ENCODE data around the gene CCR2.
"Not testable (repeated sequence)": the region's sequence is repeated elsewhere in the genome, so short reads cannot be mapped to it uniquely, and the experiment has no call there.

Gene CCR2

DNA sequence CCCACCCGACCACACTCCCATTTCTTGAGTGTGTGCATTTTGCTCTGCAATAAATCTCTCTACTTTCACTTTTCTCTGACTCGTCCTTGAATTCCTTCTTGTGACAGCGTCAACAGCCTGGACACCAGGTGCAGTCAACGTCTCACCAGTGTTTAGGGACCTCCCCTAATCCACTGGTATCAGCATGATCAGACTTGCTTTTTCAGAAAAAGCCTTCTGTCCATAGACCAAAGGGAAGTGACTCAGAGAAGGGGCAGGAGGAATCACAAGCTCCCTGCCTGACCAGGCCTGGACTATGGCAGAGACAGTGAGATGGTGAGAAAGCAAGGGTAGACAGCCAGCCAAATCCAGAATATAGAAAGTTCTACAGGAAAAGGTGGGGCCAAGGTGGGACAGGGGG, 32.3 kb downstream of the CCR2 start:
- Histone ChIP-seq H3K36me3 (ENCODE audit: control insufficient read depth in 2 of 2, insufficient read depth in 1 of 2, low read length in 2 of 2) (no peaks in the 10 kb centered on the region), H3K4me1 (ENCODE audit: control insufficient read depth, insufficient read depth, low read length) (no peaks in the 10 kb centered on the region), H3K27ac (ENCODE audit: extremely low read depth, low read depth, low read length) (no peak overlapping the region), H3K4me3 (ENCODE audit: low read depth, low read length) (no peak overlapping the region), H3K9me3 (ENCODE audit: control insufficient read depth, insufficient read depth, low read depth, low read length) (no peaks in the 10 kb centered on the region)
- no peak for TF ChIP-seq SALL2 (tag by site-specific recombination; IDR thresholded peaks at IDR 0.05; ENCODE audit: borderline replicate concordance)
- TF ChIP-seq ZNF837 (tag by site-specific recombination; IDR thresholded peaks at IDR 0.05) = no peak
- TF ChIP-seq ZNF791 (tag by site-specific recombination; IDR thresholded peaks at IDR 0.05) = no peak
- no peak for TF ChIP-seq ZNF621 (tag by site-specific recombination; IDR thresholded peaks at IDR 0.05)
- TF ChIP-seq ZNF23 (tag by site-specific recombination; IDR thresholded peaks at IDR 0.05; ENCODE audit: borderline replicate concordance) = no peak
- TF ChIP-seq ZFP69B (tag by site-specific recombination; IDR thresholded peaks at IDR 0.05) = no peak
- TF ChIP-seq KLF10 (tag by site-specific recombination; IDR thresholded peaks at IDR 0.05) = no peak
- TF ChIP-seq, protein P1, sequence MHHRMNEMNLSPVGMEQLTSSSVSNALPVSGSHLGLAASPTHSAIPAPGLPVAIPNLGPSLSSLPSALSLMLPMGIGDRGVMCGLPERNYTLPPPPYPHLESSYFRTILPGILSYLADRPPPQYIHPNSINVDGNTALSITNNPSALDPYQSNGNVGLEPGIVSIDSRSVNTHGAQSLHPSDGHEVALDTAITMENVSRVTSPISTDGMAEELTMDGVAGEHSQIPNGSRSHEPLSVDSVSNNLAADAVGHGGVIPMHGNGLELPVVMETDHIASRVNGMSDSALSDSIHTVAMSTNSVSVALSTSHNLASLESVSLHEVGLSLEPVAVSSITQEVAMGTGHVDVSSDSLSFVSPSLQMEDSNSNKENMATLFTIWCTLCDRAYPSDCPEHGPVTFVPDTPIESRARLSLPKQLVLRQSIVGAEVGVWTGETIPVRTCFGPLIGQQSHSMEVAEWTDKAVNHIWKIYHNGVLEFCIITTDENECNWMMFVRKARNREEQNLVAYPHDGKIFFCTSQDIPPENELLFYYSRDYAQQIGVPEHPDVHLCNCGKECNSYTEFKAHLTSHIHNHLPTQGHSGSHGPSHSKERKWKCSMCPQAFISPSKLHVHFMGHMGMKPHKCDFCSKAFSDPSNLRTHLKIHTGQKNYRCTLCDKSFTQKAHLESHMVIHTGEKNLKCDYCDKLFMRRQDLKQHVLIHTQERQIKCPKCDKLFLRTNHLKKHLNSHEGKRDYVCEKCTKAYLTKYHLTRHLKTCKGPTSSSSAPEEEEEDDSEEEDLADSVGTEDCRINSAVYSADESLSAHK (tag by site-specific recombination; IDR thresholded peaks at IDR 0.05) = no peak
- no peak for TF ChIP-seq ZBTB7A (tag by site-specific recombination; IDR thresholded peaks at IDR 0.05; ENCODE audit: low read depth)
- TF ChIP-seq SETDB1 (IDR thresholded peaks at IDR 0.05; ENCODE audit: insufficient read length, low read length) = no peak
- TF ChIP-seq ZNF169 (tag by site-specific recombination; IDR thresholded peaks at IDR 0.05) = no peak
- TF ChIP-seq, protein P2, sequence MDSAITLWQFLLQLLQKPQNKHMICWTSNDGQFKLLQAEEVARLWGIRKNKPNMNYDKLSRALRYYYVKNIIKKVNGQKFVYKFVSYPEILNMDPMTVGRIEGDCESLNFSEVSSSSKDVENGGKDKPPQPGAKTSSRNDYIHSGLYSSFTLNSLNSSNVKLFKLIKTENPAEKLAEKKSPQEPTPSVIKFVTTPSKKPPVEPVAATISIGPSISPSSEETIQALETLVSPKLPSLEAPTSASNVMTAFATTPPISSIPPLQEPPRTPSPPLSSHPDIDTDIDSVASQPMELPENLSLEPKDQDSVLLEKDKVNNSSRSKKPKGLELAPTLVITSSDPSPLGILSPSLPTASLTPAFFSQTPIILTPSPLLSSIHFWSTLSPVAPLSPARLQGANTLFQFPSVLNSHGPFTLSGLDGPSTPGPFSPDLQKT (IDR thresholded peaks at IDR 0.05; ENCODE audit: borderline replicate concordance, low read depth, low read length) = no peak
- TF ChIP-seq, protein P3, sequence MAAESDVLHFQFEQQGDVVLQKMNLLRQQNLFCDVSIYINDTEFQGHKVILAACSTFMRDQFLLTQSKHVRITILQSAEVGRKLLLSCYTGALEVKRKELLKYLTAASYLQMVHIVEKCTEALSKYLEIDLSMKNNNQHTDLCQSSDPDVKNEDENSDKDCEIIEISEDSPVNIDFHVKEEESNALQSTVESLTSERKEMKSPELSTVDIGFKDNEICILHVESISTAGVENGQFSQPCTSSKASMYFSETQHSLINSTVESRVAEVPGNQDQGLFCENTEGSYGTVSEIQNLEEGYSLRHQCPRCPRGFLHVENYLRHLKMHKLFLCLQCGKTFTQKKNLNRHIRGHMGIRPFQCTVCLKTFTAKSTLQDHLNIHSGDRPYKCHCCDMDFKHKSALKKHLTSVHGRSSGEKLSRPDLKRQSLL (tag by site-specific recombination; IDR thresholded peaks at IDR 0.05) = no peak
- no peak for TF ChIP-seq ZIC2 (tag by site-specific recombination; IDR thresholded peaks at IDR 0.05)
- no peak for TF ChIP-seq ZNF792 (tag by site-specific recombination; IDR thresholded peaks at IDR 0.05)
- no peak for TF ChIP-seq ZFP37 (tag by site-specific recombination; IDR thresholded peaks at IDR 0.05)
- no peak for TF ChIP-seq ZNF670 (tag by site-specific recombination; IDR thresholded peaks at IDR 0.05; ENCODE audit: low read depth)
- TF ChIP-seq ZNF585B (tag by site-specific recombination; IDR thresholded peaks at IDR 0.05) = no peak
- no peak for TF ChIP-seq ZNF211 (tag by site-specific recombination; IDR thresholded peaks at IDR 0.05; ENCODE audit: low read depth)
- CTCF ChIA-PET = interaction anchor here (0.6 kb wide), 2 partner anchors 10 to 12 kb away, joined by 3 to 4 read pairs; no protein-coding TSS in a partner anchor
- POLR2A ChIA-PET = no interaction called here

DNA sequence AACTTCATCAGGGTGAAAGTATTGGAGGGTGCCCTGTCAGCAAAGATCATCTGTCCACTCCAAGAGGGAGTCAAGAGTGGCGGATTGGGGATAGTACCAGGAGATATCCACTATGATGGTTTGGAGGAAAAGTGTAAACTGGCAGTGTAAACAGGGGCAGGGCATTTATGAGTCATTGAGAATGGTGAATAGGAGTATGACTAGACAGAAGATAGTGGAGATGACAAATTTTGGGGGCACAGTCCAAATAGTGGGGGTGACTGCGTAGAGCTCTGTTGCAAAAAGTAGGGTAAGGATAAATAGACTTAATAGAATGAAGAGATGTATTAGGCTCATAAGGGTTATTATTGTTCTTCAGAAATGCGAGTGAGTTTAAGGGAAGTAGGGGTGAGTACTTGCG, 34.9 kb downstream of the CCR2 start:
- H3K4me3 ChIP-seq (ENCODE audit: low read depth, low read length); H3K9me3 ChIP-seq (ENCODE audit: control insufficient read depth, insufficient read depth, low read depth, low read length); H3K36me3 ChIP-seq (ENCODE audit: control insufficient read depth in 2 of 2, insufficient read depth in 1 of 2, low read length in 2 of 2); H3K4me1 ChIP-seq (ENCODE audit: control insufficient read depth, insufficient read depth, low read length); H3K27ac ChIP-seq (ENCODE audit: extremely low read depth, low read depth, low read length); POLR2A ChIA-PET: not testable (repeated sequence)
- CTCF ChIA-PET = interaction anchor here (1.1 kb wide), 1 partner anchor 11 kb away, joined by 3 read pairs; no protein-coding TSS in a partner anchor

DNA sequence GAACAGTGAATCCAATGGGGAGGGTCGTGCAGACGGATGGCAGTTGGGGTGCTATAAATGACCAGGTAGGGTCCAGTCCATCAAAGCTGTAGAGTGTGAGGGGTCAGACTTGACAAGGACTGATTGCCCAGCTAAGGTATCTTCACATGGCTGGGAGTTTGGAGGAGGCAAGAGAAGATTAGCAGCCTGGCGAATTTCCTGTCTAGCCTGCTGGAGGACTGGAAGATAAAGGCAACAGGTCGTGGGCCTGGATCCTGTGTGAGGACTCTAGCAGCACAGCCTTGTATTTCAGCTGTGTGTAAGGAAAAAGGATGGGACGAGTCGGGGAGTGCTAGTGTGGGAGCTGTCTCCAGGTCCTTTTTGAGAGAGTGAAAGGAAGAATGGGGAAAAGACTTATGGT, 35.4 kb downstream of the CCR2 start:
- Histone ChIP-seq H3K4me1 (ENCODE audit: control insufficient read depth, insufficient read depth, low read length) (no peaks in the 10 kb centered on the region), H3K4me3 (ENCODE audit: low read depth, low read length) (no peak overlapping the region), H3K36me3 (ENCODE audit: control insufficient read depth in 2 of 2, insufficient read depth in 1 of 2, low read length in 2 of 2) (no peaks in the 10 kb centered on the region), H3K27ac (ENCODE audit: extremely low read depth, low read depth, low read length) (no peak overlapping the region), H3K9me3 (ENCODE audit: control insufficient read depth, insufficient read depth, low read depth, low read length) (no peaks in the 10 kb centered on the region)
- POLR2A ChIA-PET = no interaction called here
- CTCF ChIA-PET = interaction anchor here (1.1 kb wide), 1 partner anchor 11 kb away, joined by 3 read pairs; no protein-coding TSS in a partner anchor
- TF ChIP-seq OSR2 (tag by site-specific recombination; IDR thresholded peaks at IDR 0.05) (no peak), YY1 (tag by site-specific recombination; IDR thresholded peaks at IDR 0.05) (no peak), ZNF140 (tag by site-specific recombination; IDR thresholded peaks at IDR 0.05) (no peak), ZNF521 (tag by site-specific recombination; IDR thresholded peaks at IDR 0.05) (no peak), ZBTB1 (tag by site-specific recombination; IDR thresholded peaks at IDR 0.05) (no peak), ZEB2 (tag by site-specific recombination; IDR thresholded peaks at IDR 0.05) (no peak), ZNF202 (tag by site-specific recombination; IDR thresholded peaks at IDR 0.05; ENCODE audit: borderline replicate concordance) (no peak), ZNF571 (tag by site-specific recombination; IDR thresholded peaks at IDR 0.05) (no peak), ZNF585B (tag by site-specific recombination; IDR thresholded peaks at IDR 0.05) (no peak), ZNF112 (tag by site-specific recombination; IDR thresholded peaks at IDR 0.05) (no peak), ZNF292 (tag by site-specific recombination; IDR thresholded peaks at IDR 0.05; ENCODE audit: borderline replicate concordance, low read depth) (no peak)
- TF ChIP-seq, protein P4, sequence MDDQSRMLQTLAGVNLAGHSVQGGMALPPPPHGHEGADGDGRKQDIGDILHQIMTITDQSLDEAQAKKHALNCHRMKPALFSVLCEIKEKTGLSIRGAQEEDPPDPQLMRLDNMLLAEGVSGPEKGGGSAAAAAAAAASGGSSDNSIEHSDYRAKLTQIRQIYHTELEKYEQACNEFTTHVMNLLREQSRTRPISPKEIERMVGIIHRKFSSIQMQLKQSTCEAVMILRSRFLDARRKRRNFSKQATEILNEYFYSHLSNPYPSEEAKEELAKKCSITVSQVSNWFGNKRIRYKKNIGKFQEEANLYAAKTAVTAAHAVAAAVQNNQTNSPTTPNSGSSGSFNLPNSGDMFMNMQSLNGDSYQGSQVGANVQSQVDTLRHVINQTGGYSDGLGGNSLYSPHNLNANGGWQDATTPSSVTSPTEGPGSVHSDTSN (CRISPR knock-in tag; IDR thresholded peaks at IDR 0.05) = no peak

Measured in HEK293 (cell line).